SK-N-MC (cell line): ENCODE measurements around the gene XIAP.
A peak's percentile ranks its signal among the peaks of the same experiment; 100 is the strongest.
"Not testable (repeated sequence)": the region's sequence is repeated elsewhere in the genome, so short reads cannot be mapped to it uniquely, and the experiment has no call there.

Experiments
- DNase-seq: peaks from one replicate; pipeline ENCODE4 v3.0.0-alpha.2; 2011; ENCODE audit warnings: low read depth, low spot score
- H3K27ac ChIP-seq: fragments of 200-600 bp; sonication (generic); 2 replicates; pipeline ENCODE4 v1.5.1; 2016; ENCODE audit warnings: mixed run types
- H3K36me3 ChIP-seq: fragments of 200-600 bp; sonication (generic); 2 replicates; pipeline ENCODE4 v1.6.1; 2017; ENCODE audit warnings: antibody characterized with exemption, low read length, mixed read lengths; ENCODE audit not compliant: insufficient read depth
- H3K4me3 ChIP-seq: fragments of 200-600 bp; sonication (generic); 2 replicates; pipeline ENCODE4 v1.5.1; 2016
- H3K9ac ChIP-seq: fragments of 200-600 bp; sonication (generic); 2 replicates; pipeline ENCODE4 v1.8.0; 2017; ENCODE audit warnings: mixed run types, mixed read lengths; ENCODE audit not compliant: insufficient read length
- H3K9me3 ChIP-seq: fragments of 200-600 bp; sonication (generic); 2 replicates; pipeline ENCODE4 v1.6.1; 2017; ENCODE audit warnings: low read depth, mild to moderate bottlenecking, antibody characterized with exemption, low read length, moderate library complexity, mixed read lengths
- EZH2 ChIP-seq: fragments of 200-600 bp; sonication (generic); IDR thresholded peaks from one replicate; pipeline ENCODE4 v1.6.1; 2017; ENCODE audit warnings: antibody characterized with exemption
- FOXP2 ChIP-seq: optimal IDR thresholded peaks from 2 replicates; pipeline ENCODE3; 2011; ENCODE audit warnings: mild to moderate bottlenecking, moderate library complexity; ENCODE audit not compliant: insufficient read depth; ENCODE audit errors: extremely low read length, control extremely low read depth
- POLR2AphosphoS5 ChIP-seq: IDR thresholded peaks from 2 replicates; pipeline ENCODE4 v1.6.1; 2012; ENCODE audit warnings: mild to moderate bottlenecking, low read depth, low read length, borderline replicate concordance

Gene XIAP

GRCh38 chrX:123859846-123860838, at the start of gene XIAP:
TSS of gene XIAP (plus strand) at chrX:123860053. CDS start at chrX:123885663, 25,610 bp downstream.
- H3K9me3 ChIP-seq = no peaks in the 10 kb centered on the region
- peak within 1 kb of the TSS; percentile 88 for H3K9ac ChIP-seq
- H3K36me3 ChIP-seq = no peaks in the 10 kb centered on the region; the same call in 1 of the 2 replicates
- H3K4me3 ChIP-seq = peak within 1 kb of the TSS; percentile 89
- TF ChIP-seq POLR2AphosphoS5 (peak; percentile 35; the same call in 1 of the 2 replicates), EZH2 (no peak)
- H3K27ac ChIP-seq = peak within 1 kb of the TSS; percentile 91
- no peak for DNase-seq

GRCh38 chrX:123814343-123814742, 45.5 kb upstream of the XIAP start:
- TF ChIP-seq EZH2 = no peak
- no peak for TF ChIP-seq POLR2AphosphoS5
- TF ChIP-seq FOXP2 = no peak
- Histone ChIP-seq H3K27ac (no peak overlapping the region), H3K4me3 (no peak overlapping the region), H3K9ac (no peak overlapping the region), H3K9me3 (no peaks in the 10 kb centered on the region), H3K36me3 (no peaks in the 10 kb centered on the region)
- DNase-seq = no peak

GRCh38 chrX:123814934-123815394, 44.9 kb upstream of the XIAP start:
- H3K27ac ChIP-seq, H3K9me3 ChIP-seq, DNase-seq, H3K4me3 ChIP-seq, H3K36me3 ChIP-seq, H3K9ac ChIP-seq: not testable (repeated sequence)

GRCh38 chrX:123817288-123817894, 42.5 kb upstream of the XIAP start:
- TF ChIP-seq POLR2AphosphoS5 (no peak), EZH2 (no peak), FOXP2 (no peak)
- no peak overlapping the region for H3K27ac ChIP-seq
- H3K36me3 ChIP-seq = no peaks in the 10 kb centered on the region
- no peaks in the 10 kb centered on the region for H3K9me3 ChIP-seq
- DNase-seq = no peak
- H3K9ac ChIP-seq = no peak overlapping the region
- no peak overlapping the region for H3K4me3 ChIP-seq

GRCh38 chrX:123818243-123818642, 41.6 kb upstream of the XIAP start:
- Histone ChIP-seq H3K9me3 (no peaks in the 10 kb centered on the region), H3K27ac (no peak overlapping the region), H3K9ac (no peak overlapping the region), H3K4me3 (no peak overlapping the region), H3K36me3 (no peaks in the 10 kb centered on the region)
- no peak for TF ChIP-seq FOXP2
- no peak for TF ChIP-seq EZH2
- TF ChIP-seq POLR2AphosphoS5 = no peak
- no peak for DNase-seq

GRCh38 chrX:123822965-123823364, 36.9 kb upstream of the XIAP start:
- Histone ChIP-seq H3K36me3 (no peaks in the 10 kb centered on the region), H3K9me3 (no peaks in the 10 kb centered on the region), H3K4me3 (no peak overlapping the region), H3K27ac (no peak overlapping the region), H3K9ac (no peak overlapping the region)
- no peak for TF ChIP-seq POLR2AphosphoS5
- no peak for TF ChIP-seq EZH2
- no peak for TF ChIP-seq FOXP2
- DNase-seq = no peak

GRCh38 chrX:123830309-123830708, 29.5 kb upstream of the XIAP start:
- TF ChIP-seq POLR2AphosphoS5 (no peak), EZH2 (no peak), FOXP2 (no peak)
- Histone ChIP-seq H3K9ac (no peak overlapping the region), H3K36me3 (no peaks in the 10 kb centered on the region), H3K9me3 (no peaks in the 10 kb centered on the region), H3K27ac (no peak overlapping the region), H3K4me3 (no peak overlapping the region)
- no peak for DNase-seq

GRCh38 chrX:123833387-123833786, 26.5 kb upstream of the XIAP start:
- Histone ChIP-seq H3K36me3 (no peaks in the 10 kb centered on the region), H3K27ac (no peak overlapping the region), H3K9me3 (no peaks in the 10 kb centered on the region), H3K4me3 (no peak overlapping the region), H3K9ac (no peak overlapping the region)
- TF ChIP-seq EZH2 (no peak), FOXP2 (no peak), POLR2AphosphoS5 (no peak)
- DNase-seq = peak; percentile 14

- no peak overlapping the region for H3K27ac ChIP-seq
- H3K9ac ChIP-seq = no peak overlapping the region
- H3K9me3 ChIP-seq = no peaks in the 10 kb centered on the region
- TF ChIP-seq EZH2 (no peak), POLR2AphosphoS5 (no peak), FOXP2 (no peak)
- no peak for DNase-seq
- no peaks in the 10 kb centered on the region for H3K36me3 ChIP-seq
- H3K4me3 ChIP-seq = no peak overlapping the region
Measured at GRCh38 chrX:123834116-123834515, 25.7 kb upstream of the XIAP start.
